Skeletal muscle tissue (tissue), 4 donors: Measurements from ENCODE around the gene CHST3. TPM values are rescaled to one million over a fixed set of nuclear protein-coding genes. Genes with fewer than 3 reads are reported as not detected.
A peak's percentile ranks its signal among the peaks of the same experiment; 100 is the strongest.

ENCODE experiments used
- H3K27ac ChIP-seq: one replicate; pipeline ENCODE4 v1.7.0; 2013; ENCODE audit warnings: mild to moderate bottlenecking, low read depth, low read length, inconsistent platforms
- H3K27me3 ChIP-seq, 3 donors: one replicate each; pipeline ENCODE4 v1.7.0; 2013; ENCODE audit warnings: low read length in 3 of 3; ENCODE audit not compliant: control insufficient read depth in 3 of 3, insufficient read depth in 3 of 3
- H3K36me3 ChIP-seq, 3 donors: one replicate each; pipeline ENCODE4 v1.7.0; 2013; ENCODE audit warnings: low read length in 3 of 3; ENCODE audit not compliant: control insufficient read depth in 3 of 3, insufficient read depth in 3 of 3
- H3K4me1 ChIP-seq, 3 donors: one replicate each; pipeline ENCODE4 v1.7.0; 2013; ENCODE audit warnings: low read length in 3 of 3, mild to moderate bottlenecking in 3 of 3; ENCODE audit not compliant: control insufficient read depth in 3 of 3, insufficient read depth in 3 of 3
- H3K4me3 ChIP-seq, 3 donors: one replicate each; pipeline ENCODE4 v1.7.0; 2013; ENCODE audit warnings: low read length in 3 of 3
- H3K9ac ChIP-seq, 3 donors: one replicate each; pipeline ENCODE4 v1.7.0; 2013; ENCODE audit warnings: low read length in 3 of 3, mild to moderate bottlenecking in 3 of 3, moderate library complexity in 2 of 3, low read depth in 1 of 3
- H3K9me3 ChIP-seq, 3 donors: one replicate each; pipeline ENCODE4 v1.7.0; 2013; ENCODE audit warnings: low read length in 3 of 3; ENCODE audit not compliant: control insufficient read depth in 3 of 3
- total RNA-seq: library from RNA; depleted of rRNA; stranded (reverse); fragments of >200 nt; gene quantifications from one replicate; pipeline ENCODE4 v1.2.3, GENCODE V29; 2014
- donor health status: Osteomylitis.

CHST3 gene
- total RNA-seq, 1 donor from 2014 or later: 15.7 TPM

DNA sequence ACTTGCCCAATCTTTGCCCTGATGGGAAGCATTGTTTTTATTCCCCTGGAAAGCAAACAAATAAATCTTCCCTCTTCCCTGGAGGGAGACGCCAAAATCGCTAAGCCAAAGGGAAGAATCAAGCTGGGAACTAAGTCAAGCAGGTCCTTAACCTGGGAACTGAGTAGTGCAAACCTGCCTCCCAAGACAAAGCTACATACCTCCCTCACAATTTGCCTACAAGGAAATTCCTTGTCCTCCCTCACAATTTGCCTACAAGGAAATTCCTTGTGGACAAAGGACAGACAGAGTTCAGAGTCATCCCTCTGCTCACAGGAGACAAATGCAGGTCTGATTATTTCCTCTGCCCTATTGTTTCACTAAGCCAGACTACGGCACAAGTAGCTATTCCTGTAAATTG lies 73.6 kb downstream of the CHST3 start:
- H3K9me3 ChIP-seq: no peaks in the 10 kb centered on the region
- H3K9ac ChIP-seq: no peak overlapping the region
- no peak overlapping the region for H3K4me3 ChIP-seq
- peaks cover 8 to 15% (median 8%) of the 10 kb centered on the region in 3 donors for H3K4me1 ChIP-seq
- no peaks in the 10 kb centered on the region for H3K27me3 ChIP-seq
- no peaks in the 10 kb centered on the region for H3K36me3 ChIP-seq
- H3K27ac ChIP-seq: no peak overlapping the region

DNA sequence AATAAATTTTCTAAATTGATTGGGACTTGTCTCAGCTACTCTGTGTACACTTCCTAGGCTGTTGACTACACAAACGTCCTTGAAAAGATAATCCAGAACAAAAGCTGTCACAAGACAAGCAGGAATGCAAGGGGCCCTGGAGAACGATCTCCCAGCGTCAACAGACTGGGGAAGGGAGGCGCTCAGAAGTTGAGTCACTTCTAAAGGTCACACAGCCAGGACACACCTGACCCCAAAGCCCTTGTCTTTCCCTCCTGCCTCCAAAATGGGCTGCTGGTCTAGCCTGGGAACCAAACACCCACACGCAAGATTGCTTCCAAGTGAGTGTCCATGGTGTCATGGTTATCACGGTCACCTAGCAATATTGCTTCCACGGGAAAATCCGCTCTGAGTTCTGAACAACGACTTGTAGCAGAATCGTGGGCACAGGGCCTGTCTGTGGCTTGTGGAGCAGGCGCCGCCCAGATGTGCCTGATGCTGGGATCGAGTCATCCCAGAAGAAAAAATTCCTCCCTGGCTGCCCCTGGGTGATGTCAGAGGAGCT lies 74.3 kb downstream of the CHST3 start:
- no peak overlapping the region for H3K9ac ChIP-seq
- H3K4me3 ChIP-seq: no peak overlapping the region
- H3K36me3 ChIP-seq: no peaks in the 10 kb centered on the region
- no peaks in the 10 kb centered on the region for H3K27me3 ChIP-seq
- peaks cover 8 to 14% (median 8%) of the 10 kb centered on the region in 3 donors for H3K4me1 ChIP-seq
- no peak overlapping the region for H3K27ac ChIP-seq
- no peaks in the 10 kb centered on the region for H3K9me3 ChIP-seq

DNA sequence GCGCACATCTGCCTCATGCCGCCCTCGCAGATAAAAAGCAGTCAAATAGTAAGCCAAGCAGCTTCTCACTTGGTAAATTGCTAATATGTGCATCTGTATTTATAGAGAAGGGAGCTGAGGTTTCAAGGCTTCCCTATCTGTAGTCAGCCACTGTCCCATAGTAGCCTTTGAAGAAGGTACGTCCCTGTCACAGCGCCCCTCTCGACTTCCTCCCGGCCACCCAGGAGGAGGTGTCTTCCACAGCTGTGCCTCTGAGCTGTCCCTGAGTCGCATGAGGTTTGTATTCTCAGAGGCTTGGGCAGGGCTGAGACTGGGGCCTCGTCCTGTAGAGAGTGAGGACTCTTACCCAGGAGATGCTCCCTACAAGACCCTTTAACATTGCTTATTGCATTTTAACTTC lies 75.2 kb downstream of the CHST3 start:
- H3K27ac ChIP-seq: no peak overlapping the region
- no peaks in the 10 kb centered on the region for H3K9me3 ChIP-seq
- H3K27me3 ChIP-seq: no peaks in the 10 kb centered on the region
- no peak overlapping the region for H3K4me3 ChIP-seq
- H3K36me3 ChIP-seq: no peaks in the 10 kb centered on the region
- no peak overlapping the region for H3K9ac ChIP-seq
- H3K4me1 ChIP-seq: peaks cover 4 to 11% (median 7%) of the 10 kb centered on the region in 3 donors

DNA sequence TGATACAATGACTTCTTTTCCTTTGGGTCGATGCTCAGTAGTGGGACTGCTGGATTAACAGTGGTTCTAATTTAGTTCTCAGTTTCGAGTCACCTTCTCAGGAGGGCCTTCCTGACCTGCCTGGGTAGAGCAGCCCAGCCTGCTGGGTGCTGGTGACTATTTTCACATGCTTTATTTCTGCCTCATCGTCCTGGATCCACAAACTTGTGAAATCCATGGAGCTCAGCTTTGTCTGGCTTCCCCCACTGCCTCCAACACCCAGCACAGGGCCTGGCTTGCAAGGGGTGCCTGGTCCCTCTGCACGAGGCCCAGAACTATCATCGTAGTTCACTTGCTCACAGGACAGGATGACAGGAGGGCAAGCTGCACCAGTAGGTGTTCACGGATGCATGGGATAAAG lies 77.3 kb downstream of the CHST3 start:
- H3K36me3 ChIP-seq: no peaks in the 10 kb centered on the region
- H3K4me3 ChIP-seq: no peak overlapping the region
- no peak overlapping the region for H3K27ac ChIP-seq
- peaks cover 6 to 9% (median 7%) of the 10 kb centered on the region in 3 donors for H3K4me1 ChIP-seq
- no peaks in the 10 kb centered on the region for H3K27me3 ChIP-seq
- no peak overlapping the region for H3K9ac ChIP-seq
- H3K9me3 ChIP-seq: peaks cover 0 to 3% (median 0%) of the 10 kb centered on the region in 3 donors

DNA sequence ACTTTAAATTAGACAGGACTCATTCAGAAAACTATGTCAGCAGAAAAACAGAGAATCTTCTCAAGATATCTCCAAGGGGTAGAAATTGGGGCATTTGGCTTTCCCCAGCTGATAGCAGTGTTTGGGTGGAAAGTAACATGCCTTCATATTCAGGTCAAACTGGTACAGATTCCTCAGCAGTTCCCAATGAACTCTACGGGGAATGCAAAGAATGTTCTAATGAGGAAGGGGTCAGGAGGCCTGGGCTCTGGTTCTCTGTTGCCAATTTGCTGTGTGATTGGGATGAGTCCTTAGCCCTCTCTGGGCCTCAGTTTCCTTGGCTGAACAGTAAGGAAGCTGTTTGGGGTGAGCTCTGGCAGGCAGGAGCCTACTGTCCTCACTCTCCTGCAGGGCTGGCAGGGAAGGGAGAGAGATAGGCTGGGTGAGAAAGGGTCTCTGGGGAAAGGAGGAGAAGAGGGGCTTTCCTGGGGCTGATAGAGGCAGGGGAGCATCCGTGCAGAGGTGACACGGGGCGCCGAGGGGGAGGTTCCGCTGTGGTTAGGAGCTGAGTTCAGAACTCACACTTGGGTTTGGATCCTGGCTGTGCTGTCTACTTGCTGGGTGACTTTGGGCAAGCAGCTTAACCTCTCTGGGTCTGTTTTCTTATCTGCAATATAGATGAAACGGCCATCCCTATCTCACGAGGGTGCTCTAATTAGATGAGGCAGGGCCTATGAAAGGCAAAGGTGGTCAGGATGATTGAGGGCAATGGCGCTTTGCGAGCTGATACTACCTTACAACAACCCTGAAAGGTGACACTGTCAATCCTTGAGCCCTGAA lies 79.0 kb downstream of the CHST3 start:
- Histone ChIP-seq H3K27ac (no peak overlapping the region), H3K4me3 (no peak overlapping the region), H3K9me3 (peaks cover 0 to 4% (median 0%) of the 10 kb centered on the region in 3 donors), H3K27me3 (no peaks in the 10 kb centered on the region), H3K36me3 (no peaks in the 10 kb centered on the region), H3K4me1 (peaks cover 6 to 9% (median 7%) of the 10 kb centered on the region in 3 donors), H3K9ac (no peak overlapping the region)

DNA sequence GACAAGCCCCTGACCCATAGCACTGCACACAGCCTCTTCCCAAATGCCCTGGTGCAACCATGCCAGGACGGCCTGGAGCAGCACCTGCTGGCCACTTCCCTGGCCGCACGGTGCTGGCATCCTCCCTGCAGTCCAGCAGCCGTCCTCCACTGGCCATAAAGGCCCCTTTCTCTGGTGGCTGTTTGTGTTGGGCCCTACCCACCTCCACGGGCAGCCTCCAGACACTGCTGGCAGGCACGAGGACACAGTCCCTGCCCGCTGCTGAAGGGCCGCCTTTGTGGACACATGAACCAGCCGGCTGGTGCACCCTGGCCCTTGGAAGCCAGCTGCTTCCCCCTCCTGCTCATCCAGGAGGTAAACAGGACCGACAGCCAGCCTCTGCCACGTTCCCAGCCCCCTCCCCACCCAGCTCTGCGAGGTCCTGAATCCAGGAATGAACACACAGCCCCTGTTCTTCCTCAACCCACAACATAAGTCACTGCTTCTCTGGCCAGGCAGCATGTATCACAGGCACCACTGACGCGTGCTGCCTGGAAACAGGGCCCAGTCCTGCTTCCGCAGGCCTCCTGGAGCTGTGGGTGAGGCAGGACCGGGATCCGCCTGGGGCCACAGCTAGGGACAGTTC lies 80.3 kb downstream of the CHST3 start:
- no peak overlapping the region for H3K4me3 ChIP-seq
- no peak overlapping the region for H3K27ac ChIP-seq
- peaks cover 6 to 9% (median 7%) of the 10 kb centered on the region in 3 donors for H3K4me1 ChIP-seq
- H3K36me3 ChIP-seq: no peaks in the 10 kb centered on the region
- H3K9ac ChIP-seq: peak overlapping the region in 2 of 3 donors; percentile 43 to 60
- peaks cover 0 to 4% (median 0%) of the 10 kb centered on the region in 3 donors for H3K9me3 ChIP-seq
- H3K27me3 ChIP-seq: no peaks in the 10 kb centered on the region

DNA sequence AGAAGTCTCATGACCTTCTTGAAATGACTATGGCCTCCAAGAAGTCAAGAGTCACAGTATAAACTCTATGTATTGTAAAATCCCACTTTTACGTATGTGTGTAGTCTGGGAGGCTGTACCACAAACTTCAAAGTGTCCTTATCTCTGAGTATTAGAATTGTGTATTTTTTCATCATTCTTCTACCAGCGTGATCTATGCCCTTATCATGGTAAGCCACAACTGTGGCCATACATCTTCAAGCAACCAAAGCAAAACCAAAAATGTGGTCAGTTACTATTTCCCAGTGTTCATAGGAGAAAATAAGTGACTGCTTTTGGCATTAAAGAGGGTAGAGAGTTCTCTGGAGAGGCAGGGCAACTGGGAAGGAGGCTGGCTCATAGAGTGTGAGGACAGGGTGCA lies 81.4 kb downstream of the CHST3 start:
- Histone ChIP-seq H3K4me3 (no peak overlapping the region), H3K9me3 (peaks cover 0 to 4% (median 0%) of the 10 kb centered on the region in 3 donors), H3K27me3 (no peaks in the 10 kb centered on the region), H3K36me3 (no peaks in the 10 kb centered on the region), H3K4me1 (peaks cover 6 to 9% (median 7%) of the 10 kb centered on the region in 3 donors), H3K9ac (no peak overlapping the region), H3K27ac (no peak overlapping the region)

DNA sequence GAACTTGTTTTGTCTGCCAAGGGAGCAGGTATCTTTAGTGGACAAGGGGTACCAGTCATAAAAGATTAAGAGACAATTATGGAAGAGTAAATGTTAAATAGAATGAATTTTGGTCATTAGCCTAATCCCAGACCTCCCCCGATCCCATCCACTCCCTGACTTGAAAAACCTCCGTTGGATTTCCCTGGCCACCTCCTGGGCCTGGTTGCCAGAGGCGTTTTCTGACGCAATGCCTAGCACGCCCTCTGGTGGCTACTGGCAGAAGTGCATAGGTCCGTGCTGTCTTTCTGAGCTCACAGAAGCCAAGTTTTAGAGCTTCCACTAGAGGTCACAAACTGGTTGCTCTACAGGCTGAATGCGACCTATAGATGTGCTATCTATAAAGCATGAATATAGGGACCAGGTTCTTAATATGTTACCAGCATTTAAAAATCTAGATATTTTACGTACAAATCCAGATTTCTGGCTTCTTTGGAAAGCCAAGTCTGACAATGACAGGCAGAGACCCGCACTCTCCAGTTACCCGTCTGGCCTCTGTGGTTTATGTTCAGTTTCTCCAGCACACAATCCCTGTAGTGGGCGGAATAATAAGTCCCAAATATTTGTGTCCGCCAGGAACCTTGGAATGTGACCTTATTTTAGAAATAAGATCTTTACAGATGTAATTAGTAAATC lies 84.4 kb downstream of the CHST3 start:
- H3K4me1 ChIP-seq: peaks cover 6 to 14% (median 7%) of the 10 kb centered on the region in 3 donors
- no peak overlapping the region for H3K9ac ChIP-seq
- no peak overlapping the region for H3K27ac ChIP-seq
- H3K4me3 ChIP-seq: no peak overlapping the region
- no peaks in the 10 kb centered on the region for H3K27me3 ChIP-seq
- H3K9me3 ChIP-seq: peaks cover 0 to 4% (median 0%) of the 10 kb centered on the region in 3 donors
- H3K36me3 ChIP-seq: no peaks in the 10 kb centered on the region

DNA sequence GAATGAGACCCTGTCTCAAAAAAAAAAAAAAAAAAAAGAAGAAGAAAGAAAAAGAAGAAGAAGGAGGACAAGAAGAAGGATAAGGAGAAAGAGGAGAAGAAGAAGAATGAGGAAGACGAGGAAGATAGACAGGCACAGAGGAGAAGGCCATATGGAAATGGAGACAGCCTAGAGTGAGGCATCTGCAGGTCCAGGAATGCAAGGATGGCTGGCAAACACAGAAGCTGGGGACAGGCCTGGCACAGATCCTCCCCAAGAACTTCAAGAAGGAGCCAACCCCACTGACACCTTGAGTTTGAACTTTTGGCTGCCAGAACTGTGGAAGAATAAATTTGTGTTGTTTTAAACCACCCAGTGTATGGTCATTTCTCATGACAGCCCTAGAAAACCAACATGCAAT lies 85.3 kb downstream of the CHST3 start:
- no peaks in the 10 kb centered on the region for H3K36me3 ChIP-seq
- H3K27ac ChIP-seq: no peak overlapping the region
- no peaks in the 10 kb centered on the region for H3K27me3 ChIP-seq
- no peak overlapping the region for H3K9ac ChIP-seq
- H3K4me3 ChIP-seq: no peak overlapping the region
- peaks cover 3 to 7% (median 3%) of the 10 kb centered on the region in 3 donors for H3K4me1 ChIP-seq
- peaks cover 0 to 4% (median 0%) of the 10 kb centered on the region in 3 donors for H3K9me3 ChIP-seq
